ENCODE measurements around the gene MPG.

MPG gene

DNA sequence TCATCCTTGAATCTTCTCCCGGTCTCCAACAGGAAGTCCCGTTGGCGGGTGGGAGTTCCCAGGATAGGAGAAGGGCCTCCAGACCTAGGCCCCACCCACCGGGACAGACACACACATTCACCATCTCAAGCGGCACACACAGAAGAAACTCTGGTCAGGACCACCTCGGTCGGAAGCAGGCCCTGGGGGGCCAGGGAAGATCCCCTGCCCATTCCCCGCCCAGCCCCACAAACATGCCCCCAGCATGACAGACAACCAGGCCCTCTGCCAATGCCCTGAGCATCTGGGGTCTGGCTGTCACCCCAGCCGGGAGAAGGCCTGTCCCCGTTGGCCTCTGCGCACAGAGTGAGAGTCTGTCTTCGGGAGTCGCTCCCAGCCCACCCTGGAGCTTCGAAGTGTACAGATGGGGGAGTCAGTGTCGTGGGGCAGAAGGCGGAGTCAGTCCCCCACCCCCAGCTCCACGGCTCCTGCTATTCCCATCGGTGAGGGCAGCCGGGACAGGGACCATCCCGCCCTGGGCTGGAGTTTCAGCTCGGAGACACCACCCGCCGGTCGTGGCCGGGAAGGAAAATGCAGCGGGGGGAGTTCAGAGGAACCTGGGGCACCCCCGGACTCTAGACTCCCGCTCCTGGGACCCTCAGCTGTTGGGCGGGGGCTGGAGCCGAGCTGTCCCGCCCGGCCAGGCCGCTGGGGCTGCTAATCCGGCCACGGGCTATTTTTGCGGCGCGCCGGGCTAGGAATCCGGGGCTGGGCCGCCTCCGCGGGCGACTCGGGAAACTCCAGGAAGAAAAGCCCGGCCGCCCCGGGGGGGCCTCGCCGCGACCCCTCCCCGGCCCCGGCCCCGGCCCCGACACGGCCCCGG lies 6.3 kb upstream of the MPG start:
- H3K9me3 ChIP-seq (ENCODE audit: control insufficient read depth, insufficient read depth, low read length) = no peaks in the 10 kb centered on the region
- TF ChIP-seq, protein P1, sequence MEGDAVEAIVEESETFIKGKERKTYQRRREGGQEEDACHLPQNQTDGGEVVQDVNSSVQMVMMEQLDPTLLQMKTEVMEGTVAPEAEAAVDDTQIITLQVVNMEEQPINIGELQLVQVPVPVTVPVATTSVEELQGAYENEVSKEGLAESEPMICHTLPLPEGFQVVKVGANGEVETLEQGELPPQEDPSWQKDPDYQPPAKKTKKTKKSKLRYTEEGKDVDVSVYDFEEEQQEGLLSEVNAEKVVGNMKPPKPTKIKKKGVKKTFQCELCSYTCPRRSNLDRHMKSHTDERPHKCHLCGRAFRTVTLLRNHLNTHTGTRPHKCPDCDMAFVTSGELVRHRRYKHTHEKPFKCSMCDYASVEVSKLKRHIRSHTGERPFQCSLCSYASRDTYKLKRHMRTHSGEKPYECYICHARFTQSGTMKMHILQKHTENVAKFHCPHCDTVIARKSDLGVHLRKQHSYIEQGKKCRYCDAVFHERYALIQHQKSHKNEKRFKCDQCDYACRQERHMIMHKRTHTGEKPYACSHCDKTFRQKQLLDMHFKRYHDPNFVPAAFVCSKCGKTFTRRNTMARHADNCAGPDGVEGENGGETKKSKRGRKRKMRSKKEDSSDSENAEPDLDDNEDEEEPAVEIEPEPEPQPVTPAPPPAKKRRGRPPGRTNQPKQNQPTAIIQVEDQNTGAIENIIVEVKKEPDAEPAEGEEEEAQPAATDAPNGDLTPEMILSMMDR (IDR thresholded peaks at IDR 0.05; ENCODE audit: low read depth, low read length, poor library complexity, severe bottlenecking) = no peak
- no peak for TF ChIP-seq EZH2phosphoT487 (IDR thresholded peaks at IDR 0.05; ENCODE audit: borderline replicate concordance, low read length)
- no peaks in the 10 kb centered on the region for H3K9me2 ChIP-seq (replicated peaks; ENCODE audit: control insufficient read depth, low read length)
- no peak overlapping the region for H3K4me2 ChIP-seq (ENCODE audit: low read length)
- peaks cover 59% of the 10 kb centered on the region for H3K27me3 ChIP-seq (ENCODE audit: control insufficient read depth, low read length)
- H3K4me1 ChIP-seq (ENCODE audit: control insufficient read depth, low read length) = peaks cover 10% of the 10 kb centered on the region
- no peaks in the 10 kb centered on the region for H3K79me2 ChIP-seq (ENCODE audit: control insufficient read depth, low read length)
- no peaks in the 10 kb centered on the region for H3F3A ChIP-seq (ENCODE audit: control insufficient read depth, insufficient read depth)
- no peaks in the 10 kb centered on the region for H4K20me1 ChIP-seq (ENCODE audit: control insufficient read depth, insufficient read depth, low read depth, low read length)
- no peak overlapping the region for H3K27ac ChIP-seq (ENCODE audit: low read depth, low read length)
- no peak overlapping the region for H3K4me3 ChIP-seq (ENCODE audit: low read length)
- no peaks in the 10 kb centered on the region for H3K36me3 ChIP-seq (ENCODE audit: control insufficient read depth, low read length)

DNA sequence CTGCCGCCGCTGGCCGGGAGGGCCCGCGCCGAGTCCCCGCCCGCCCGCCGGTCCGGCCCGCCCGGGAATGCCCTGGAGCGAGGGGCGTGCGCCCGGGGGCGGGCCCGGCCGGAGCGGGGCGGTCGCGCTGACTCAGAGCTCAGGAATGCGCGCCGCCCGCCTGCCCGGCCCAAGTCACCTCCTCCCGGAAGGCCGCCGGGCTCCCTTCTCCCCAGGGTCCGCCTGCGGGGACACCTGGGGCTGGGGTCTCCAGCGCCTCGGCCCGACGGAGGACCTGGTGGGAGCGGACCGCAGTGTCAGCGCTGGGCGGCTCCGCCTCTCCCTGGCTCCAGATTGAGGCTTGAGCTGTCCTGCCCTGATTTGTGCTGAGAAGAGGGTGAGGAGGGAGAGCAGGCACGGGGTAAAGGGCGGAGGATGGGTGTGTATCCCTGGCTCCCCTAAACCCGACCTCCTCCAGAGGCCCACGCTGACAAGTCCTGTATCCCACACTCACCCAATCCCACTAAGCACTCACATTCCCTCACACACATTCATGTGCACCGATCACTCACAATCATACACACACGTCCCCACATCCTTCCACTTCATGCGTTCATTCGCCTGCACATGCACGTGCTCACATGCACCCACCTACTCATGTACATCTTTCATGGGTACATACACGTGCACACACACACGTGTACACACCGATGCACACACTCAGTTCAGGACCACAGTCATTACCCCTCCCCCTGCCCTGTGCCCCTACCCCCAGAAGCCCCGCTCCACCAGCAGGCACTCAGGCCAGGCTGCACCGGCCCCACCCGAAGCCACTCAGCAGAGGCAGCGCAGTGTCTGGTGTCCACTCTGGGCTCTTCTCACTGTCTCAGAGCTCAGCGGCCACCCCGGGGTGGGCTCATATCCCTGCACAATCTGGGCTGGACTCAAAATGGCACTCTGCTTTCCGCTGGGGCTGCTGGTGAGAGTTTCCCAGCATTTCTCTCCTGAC lies 5.2 kb upstream of the MPG start, which contains the start of gene RHBDF1:
TSS of gene RHBDF1 (minus strand) at position 71 of the 988 bp plus-strand sequence. CDS start 7,616 bp downstream, outside the sequence.
- Histone ChIP-seq H3K4me2 (ENCODE audit: low read length) (no peak within 1 kb of the TSS), H4K20me1 (ENCODE audit: control insufficient read depth, insufficient read depth, low read depth, low read length) (no peaks in the 10 kb centered on the region), H3K27me3 (ENCODE audit: control insufficient read depth, low read length) (peaks cover 51% of the 10 kb centered on the region), H3K4me1 (ENCODE audit: control insufficient read depth, low read length) (peaks cover 17% of the 10 kb centered on the region), H3K79me2 (ENCODE audit: control insufficient read depth, low read length) (no peaks in the 10 kb centered on the region), H3K9me2 (replicated peaks; ENCODE audit: control insufficient read depth, low read length) (no peaks in the 10 kb centered on the region), H3K36me3 (ENCODE audit: control insufficient read depth, low read length) (no peaks in the 10 kb centered on the region), H3K9me3 (ENCODE audit: control insufficient read depth, insufficient read depth, low read length) (no peaks in the 10 kb centered on the region), H3K27ac (ENCODE audit: low read depth, low read length) (no peak within 1 kb of the TSS), H3F3A (ENCODE audit: control insufficient read depth, insufficient read depth) (no peaks in the 10 kb centered on the region), H3K4me3 (ENCODE audit: low read length) (no peak within 1 kb of the TSS)
- TF ChIP-seq, protein P1 (IDR thresholded peaks at IDR 0.05; ENCODE audit: low read depth, low read length, poor library complexity, severe bottlenecking) = no peak
- peak; percentile 35; the same call in 1 of the 2 replicates for TF ChIP-seq EZH2phosphoT487 (IDR thresholded peaks at IDR 0.05; ENCODE audit: borderline replicate concordance, low read length)

DNA sequence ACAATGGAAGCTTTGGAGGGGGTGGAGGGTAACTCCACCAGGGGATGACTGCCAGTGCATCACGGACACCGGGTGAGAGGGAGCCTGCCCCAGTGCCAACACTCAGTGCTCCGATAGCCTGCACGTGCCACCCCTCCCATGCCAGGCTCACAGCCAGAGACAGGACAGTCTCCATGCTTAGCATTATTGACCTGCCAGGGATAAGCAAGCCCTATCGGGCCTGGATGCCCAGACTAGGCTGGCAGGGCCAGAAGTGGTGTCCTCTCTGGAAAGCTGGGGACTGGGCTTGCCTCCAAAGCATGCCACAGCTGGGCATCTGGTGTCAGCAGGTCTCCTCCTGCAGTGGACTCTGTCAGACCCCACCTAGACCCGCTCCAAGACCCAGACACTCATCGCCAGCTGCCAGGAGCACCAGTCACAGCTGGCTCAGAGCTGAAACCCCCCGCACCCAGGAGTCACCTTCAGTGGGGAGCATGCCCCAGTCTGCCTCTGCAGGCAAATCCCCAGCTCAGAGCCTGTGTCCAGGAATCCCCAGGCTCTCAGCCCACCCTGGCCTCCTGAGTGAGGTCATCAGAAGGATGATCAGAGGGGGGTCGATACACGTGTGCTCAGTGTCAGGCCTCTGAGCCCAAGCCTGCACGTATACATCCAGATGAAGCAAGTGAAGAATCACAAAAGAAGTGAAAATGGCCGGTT lies 3.8 kb upstream of the MPG start:
- no peak for TF ChIP-seq EZH2phosphoT487 (IDR thresholded peaks at IDR 0.05; ENCODE audit: borderline replicate concordance, low read length)
- TF ChIP-seq, protein P1 (IDR thresholded peaks at IDR 0.05; ENCODE audit: low read depth, low read length, poor library complexity, severe bottlenecking) = no peak
- Histone ChIP-seq H3F3A (ENCODE audit: control insufficient read depth, insufficient read depth) (no peaks in the 10 kb centered on the region), H3K9me3 (ENCODE audit: control insufficient read depth, insufficient read depth, low read length) (no peaks in the 10 kb centered on the region), H3K9me2 (replicated peaks; ENCODE audit: control insufficient read depth, low read length) (no peaks in the 10 kb centered on the region), H3K36me3 (ENCODE audit: control insufficient read depth, low read length) (no peaks in the 10 kb centered on the region), H3K79me2 (ENCODE audit: control insufficient read depth, low read length) (peaks cover 7% of the 10 kb centered on the region), H3K4me1 (ENCODE audit: control insufficient read depth, low read length) (peaks cover 23% of the 10 kb centered on the region), H3K27me3 (ENCODE audit: control insufficient read depth, low read length) (peaks cover 47% of the 10 kb centered on the region), H3K4me2 (ENCODE audit: low read length) (no peak overlapping the region), H3K27ac (ENCODE audit: low read depth, low read length) (no peak overlapping the region), H4K20me1 (ENCODE audit: control insufficient read depth, insufficient read depth, low read depth, low read length) (no peaks in the 10 kb centered on the region), H3K4me3 (ENCODE audit: low read length) (no peak overlapping the region)

All from DOHH2 (cell line).